Adrenal gland (tissue), 5 donors: ENCODE measurements around the gene ENKUR.

Experiments used
- POLR2A ChIP-seq, 2 donors: fragments of 450-650 bp; IDR thresholded peaks; one replicate each; pipeline ENCODE4 v1.6.1; 2017; ENCODE audit warnings: antibody characterized with exemption in 2 of 2, mild to moderate bottlenecking in 2 of 2, moderate library complexity in 1 of 2
- TF ChIP-seq, protein P1 (sequence below), 6 experiments: fragments of 450-650 bp in 4 of 6; fragments of 200-600 bp in 2 of 6; sonication (generic) in 1 of 6; IDR thresholded peaks; 1 replicate in 5 of 6; 2 replicates in 1 of 6; pipeline versions ENCODE4 v1.5.1 to v1.8.0; 2016 to 2021; ENCODE audit warnings: antibody characterized with exemption in 6 of 6, mild to moderate bottlenecking in 2 of 6, moderate library complexity in 1 of 6
- donor health status: DM: no; HTN: no; CAD: no.

GRCh38 chr10:24938525-24938924, 77.4 kb downstream of the ENKUR start:
- TF ChIP-seq, protein P1, sequence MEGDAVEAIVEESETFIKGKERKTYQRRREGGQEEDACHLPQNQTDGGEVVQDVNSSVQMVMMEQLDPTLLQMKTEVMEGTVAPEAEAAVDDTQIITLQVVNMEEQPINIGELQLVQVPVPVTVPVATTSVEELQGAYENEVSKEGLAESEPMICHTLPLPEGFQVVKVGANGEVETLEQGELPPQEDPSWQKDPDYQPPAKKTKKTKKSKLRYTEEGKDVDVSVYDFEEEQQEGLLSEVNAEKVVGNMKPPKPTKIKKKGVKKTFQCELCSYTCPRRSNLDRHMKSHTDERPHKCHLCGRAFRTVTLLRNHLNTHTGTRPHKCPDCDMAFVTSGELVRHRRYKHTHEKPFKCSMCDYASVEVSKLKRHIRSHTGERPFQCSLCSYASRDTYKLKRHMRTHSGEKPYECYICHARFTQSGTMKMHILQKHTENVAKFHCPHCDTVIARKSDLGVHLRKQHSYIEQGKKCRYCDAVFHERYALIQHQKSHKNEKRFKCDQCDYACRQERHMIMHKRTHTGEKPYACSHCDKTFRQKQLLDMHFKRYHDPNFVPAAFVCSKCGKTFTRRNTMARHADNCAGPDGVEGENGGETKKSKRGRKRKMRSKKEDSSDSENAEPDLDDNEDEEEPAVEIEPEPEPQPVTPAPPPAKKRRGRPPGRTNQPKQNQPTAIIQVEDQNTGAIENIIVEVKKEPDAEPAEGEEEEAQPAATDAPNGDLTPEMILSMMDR (IDR thresholded peaks at IDR 0.05), result no peak
- no peak for TF ChIP-seq POLR2A (IDR thresholded peaks at IDR 0.05)
